Panc1 (cell line): ENCODE results near the gene FHAD1. TPM values are rescaled to one million over a fixed set of nuclear protein-coding genes. Genes with fewer than 3 reads are reported as not detected.
"Not testable (repeated sequence)": the region's sequence is repeated elsewhere in the genome, so short reads cannot be mapped to it uniquely, and the experiment has no call there.

Source experiments
- ATAC-seq: fragments of 200-7000 bp; cut with Tn5 transposase; 2 replicates; pipeline ENCODE4 v1.9.1; 2020; ENCODE audit warnings: mild to moderate bottlenecking, moderate library complexity
- BruUV-seq: library from RNA; stranded (reverse); fragments of 400-500 nt; replicated peaks from 2 replicates; lab custom pipeline; 2021; lab: Mats Ljungman, UMichigan
- CTCF ChIA-PET: fragments of 300-600 bp; sonication (Branson Sonifier 250); formaldehyde crosslinking; loops from one replicate; lab custom pipeline; 2022; ENCODE audit warnings: antibody characterized with exemption; lab: Charles Lee
- POLR2A ChIA-PET: fragments of 300-600 bp; sonication (Branson Sonifier 250); formaldehyde crosslinking; loops from one replicate; lab custom pipeline; 2022; ENCODE audit warnings: antibody characterized with exemption; lab: Charles Lee
- DNase-seq: peaks from one replicate; pipeline ENCODE4 v3.0.0-alpha.2; 2010; ENCODE audit warnings: low read depth, low spot score
- H3K27ac ChIP-seq: 2 replicates; pipeline ENCODE4 v1.5.1; 2011; ENCODE audit warnings: mild to moderate bottlenecking, low read length, inconsistent platforms
- H3K27me3 ChIP-seq: fragments of 200-500 bp; sonication (Bioruptor generic); 2 replicates; pipeline ENCODE4 v1.6.0; 2014; ENCODE audit warnings: low read length, inconsistent platforms; ENCODE audit not compliant: control insufficient read depth, insufficient read depth
- H3K36me3 ChIP-seq: fragments of 200-500 bp; sonication (Bioruptor generic); 2 replicates; pipeline ENCODE4 v1.5.1; 2014; ENCODE audit warnings: inconsistent platforms, mild to moderate bottlenecking, low read length, moderate library complexity; ENCODE audit not compliant: control insufficient read depth, insufficient read depth
- H3K4me1 ChIP-seq: 2 replicates; pipeline ENCODE4 v1.5.1; 2011; ENCODE audit warnings: inconsistent platforms, mild to moderate bottlenecking, low read length, moderate library complexity; ENCODE audit not compliant: control insufficient read depth, insufficient read depth
- H3K4me3 ChIP-seq, 2 experiments: 2 replicates each; pipeline ENCODE4 v1.5.1; 2011 to 2012; ENCODE audit warnings: low read depth in 2 of 2, low read length in 2 of 2, mild to moderate bottlenecking in 2 of 2, inconsistent platforms in 1 of 2, moderate library complexity in 1 of 2
- H3K9me3 ChIP-seq: fragments of 200-500 bp; sonication (Bioruptor generic); 2 replicates; pipeline ENCODE4 v1.5.1; 2014; ENCODE audit warnings: low read depth, mild to moderate bottlenecking, inconsistent platforms, low read length, moderate library complexity; ENCODE audit not compliant: control insufficient read depth, insufficient read depth
- POLR2AphosphoS5 ChIP-seq: IDR thresholded peaks from 2 replicates; pipeline ENCODE4 v1.6.1; 2012; ENCODE audit warnings: mild to moderate bottlenecking, low read depth, low read length, moderate library complexity
- REST ChIP-seq, 2 experiments: IDR thresholded peaks; 2 replicates each; pipeline ENCODE4 v1.6.1; 2011 to 2012; ENCODE audit warnings: low read depth in 2 of 2, control low read depth in 1 of 2, low read length in 1 of 2, mild to moderate bottlenecking in 1 of 2, moderate library complexity in 1 of 2; ENCODE audit not compliant: insufficient read depth in 1 of 2
- SIN3A ChIP-seq: IDR thresholded peaks from 2 replicates; pipeline ENCODE4 v1.6.1; 2012; ENCODE audit warnings: low read depth, mild to moderate bottlenecking, low read length, moderate library complexity, borderline replicate concordance; ENCODE audit not compliant: insufficient read depth
- TCF7L2 ChIP-seq: IDR thresholded peaks from 2 replicates; pipeline ENCODE4 v1.6.1; 2011; ENCODE audit warnings: mild to moderate bottlenecking, low read depth, low read length, inconsistent platforms
- in situ Hi-C: cut with HindIII; loops from 2 replicates; pipeline ENCODE4 v1.10.0; 2016; ENCODE audit warnings: low sequenced_read_pairs, low pct_unique_long_range_greater_than_20kb
- intact Hi-C: fragments of 100-400 bp; cut with micrococcal nuclease; formaldehyde crosslinking; loops from one replicate; pipeline ENCODE4 v1.10.0; 2022; ENCODE audit not compliant: unreplicated experiment
- total RNA-seq: library from RNA; stranded (reverse); gene quantifications from one replicate; pipeline ENCODE4 v1.2.1, GENCODE V29; 2021; ENCODE audit not compliant: unreplicated experiment
- TF ChIP-seq, protein P1 (sequence below): fragments of 450-650 bp; IDR thresholded peaks from 2 replicates; pipeline ENCODE4 v1.5.1; 2017; ENCODE audit warnings: mild to moderate bottlenecking

The FHAD1 gene
- total RNA-seq, 1 experiment from 2014 or later, result 0.23 TPM

DNA sequence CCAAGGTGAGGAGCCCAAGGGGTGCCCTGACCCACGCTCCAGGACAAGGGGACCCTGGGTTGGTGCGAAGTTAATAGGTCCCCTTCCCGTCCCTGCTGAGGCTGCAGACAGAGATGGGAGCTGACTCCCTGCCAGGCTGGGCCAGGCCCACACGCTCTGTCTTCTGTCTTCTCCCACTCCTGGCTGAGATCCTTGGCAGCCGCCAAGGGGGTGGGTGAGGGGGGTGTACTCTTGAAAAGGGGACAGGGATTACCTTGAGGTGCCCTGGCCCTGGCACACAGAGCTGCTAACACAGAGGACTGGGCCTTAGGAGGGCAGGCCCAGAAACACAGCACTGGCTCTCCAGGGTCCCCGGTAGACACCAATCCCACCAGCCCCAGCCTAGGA is 180.2 kb downstream of the FHAD1 start:
- CTCF ChIA-PET, result interaction anchor here (1.0 kb wide), 1 partner anchor 104 kb away, joined by 4 read pairs; no protein-coding TSS in a partner anchor
- POLR2A ChIA-PET, result interaction anchor here (0.7 to 1.2 kb wide), 2 partner anchors 41 to 103 kb away, joined by 3 to 5 read pairs; no protein-coding TSS in a partner anchor
- H3K4me1 ChIP-seq, result peaks cover 26% of the 10 kb centered on the region
- no peak for DNase-seq
- in situ Hi-C loops (no loop called here), intact Hi-C loops (no loop called here)
- H3K36me3 ChIP-seq, result no peaks in the 10 kb centered on the region; the same call in 1 of the 2 replicates
- no peak overlapping the region; the same call in 1 of the 2 replicates for H3K27ac ChIP-seq
- H3K9me3 ChIP-seq, result no peaks in the 10 kb centered on the region
- peak; percentile 5; the same call in 1 of the 2 replicates for ATAC-seq
- H3K27me3 ChIP-seq, result no peaks in the 10 kb centered on the region
- TF ChIP-seq POLR2AphosphoS5 (no peak), REST (IDR thresholded peaks at IDR 0.05; ENCODE audit: insufficient read depth in 1 of 2, low read depth in 2 of 2, low read length in 1 of 2) (no peak)
- no peak overlapping the region for H3K4me3 ChIP-seq
- no TSS peak for BruUV-seq

- POLR2A ChIA-PET, result not testable (repeated sequence)
Measured at GRCh38 chr1:15428252-15428651, 181.2 kb downstream of the FHAD1 start.

DNA sequence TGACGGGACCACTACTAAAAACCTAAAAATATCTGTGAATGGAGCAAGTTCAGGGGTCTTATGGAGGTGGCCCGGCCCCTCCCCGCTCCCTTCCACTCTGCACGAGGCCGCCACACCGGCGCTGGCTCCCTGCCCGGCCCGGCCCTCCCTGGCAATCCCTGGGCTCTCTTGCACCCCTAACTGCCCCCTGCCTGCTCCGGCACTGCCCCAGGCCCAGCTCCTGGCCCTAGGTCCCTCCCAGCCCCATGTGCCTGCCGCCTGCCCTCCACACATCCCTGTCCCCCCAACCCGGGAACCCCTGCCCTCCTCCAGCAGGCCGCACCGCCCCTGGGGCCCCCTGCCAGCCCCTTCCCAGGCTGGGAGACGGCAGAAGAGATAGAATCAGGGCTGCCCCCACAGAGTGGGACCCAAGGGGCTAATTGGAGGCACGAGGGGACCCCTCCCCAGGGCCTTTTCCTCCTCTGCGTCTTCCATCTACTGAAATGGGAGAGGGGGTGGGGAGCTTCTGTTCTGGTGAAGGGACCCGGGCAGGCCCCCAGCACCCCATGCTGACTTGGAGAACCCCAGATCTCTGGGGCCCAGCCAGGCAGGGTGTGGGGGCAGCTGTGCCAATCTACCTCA is 181.9 kb downstream of the FHAD1 start:
- H3K9me3 ChIP-seq, result no peaks in the 10 kb centered on the region
- H3K27ac ChIP-seq, result no peak overlapping the region
- DNase-seq (no peak), ATAC-seq (no peak)
- intact Hi-C loops, result no loop called here
- CTCF ChIA-PET, result interaction anchor here (0.6 kb wide), 1 partner anchor 30 kb away, joined by 3 read pairs; no protein-coding TSS in a partner anchor
- in situ Hi-C loops, result no loop called here
- TF ChIP-seq, protein P1, sequence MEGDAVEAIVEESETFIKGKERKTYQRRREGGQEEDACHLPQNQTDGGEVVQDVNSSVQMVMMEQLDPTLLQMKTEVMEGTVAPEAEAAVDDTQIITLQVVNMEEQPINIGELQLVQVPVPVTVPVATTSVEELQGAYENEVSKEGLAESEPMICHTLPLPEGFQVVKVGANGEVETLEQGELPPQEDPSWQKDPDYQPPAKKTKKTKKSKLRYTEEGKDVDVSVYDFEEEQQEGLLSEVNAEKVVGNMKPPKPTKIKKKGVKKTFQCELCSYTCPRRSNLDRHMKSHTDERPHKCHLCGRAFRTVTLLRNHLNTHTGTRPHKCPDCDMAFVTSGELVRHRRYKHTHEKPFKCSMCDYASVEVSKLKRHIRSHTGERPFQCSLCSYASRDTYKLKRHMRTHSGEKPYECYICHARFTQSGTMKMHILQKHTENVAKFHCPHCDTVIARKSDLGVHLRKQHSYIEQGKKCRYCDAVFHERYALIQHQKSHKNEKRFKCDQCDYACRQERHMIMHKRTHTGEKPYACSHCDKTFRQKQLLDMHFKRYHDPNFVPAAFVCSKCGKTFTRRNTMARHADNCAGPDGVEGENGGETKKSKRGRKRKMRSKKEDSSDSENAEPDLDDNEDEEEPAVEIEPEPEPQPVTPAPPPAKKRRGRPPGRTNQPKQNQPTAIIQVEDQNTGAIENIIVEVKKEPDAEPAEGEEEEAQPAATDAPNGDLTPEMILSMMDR, result no peak
- no peak for TF ChIP-seq POLR2AphosphoS5
- TF ChIP-seq REST (IDR thresholded peaks at IDR 0.05; ENCODE audit: insufficient read depth in 1 of 2, low read depth in 2 of 2, low read length in 1 of 2), result no peak
- TF ChIP-seq TCF7L2, result no peak
- TF ChIP-seq SIN3A, result no peak
- no peak overlapping the region for H3K4me3 ChIP-seq
- H3K27me3 ChIP-seq, result no peaks in the 10 kb centered on the region
- POLR2A ChIA-PET, result no interaction called here
- BruUV-seq, result TSS peak; percentile 76
- no peaks in the 10 kb centered on the region; the same call in 1 of the 2 replicates for H3K36me3 ChIP-seq
- H3K4me1 ChIP-seq, result peaks cover 26% of the 10 kb centered on the region

More at GRCh38 chr1:15428252-15428651, 181.2 kb downstream of the FHAD1 start:
- H3K27ac ChIP-seq, H3K36me3 ChIP-seq, H3K27me3 ChIP-seq, ATAC-seq, H3K9me3 ChIP-seq, in situ Hi-C loops, DNase-seq, intact Hi-C loops, H3K4me3 ChIP-seq, BruUV-seq: not testable (repeated sequence)
- CTCF ChIA-PET, result interaction anchor here (0.6 kb wide), 1 partner anchor 31 kb away, joined by 3 read pairs; no protein-coding TSS in a partner anchor
- H3K4me1 ChIP-seq, result peaks cover 31% of the 10 kb centered on the region
